DMS79 (cell line): Measurements from ENCODE around the gene AFF3.

Experiments
- DNase-seq: peaks from one replicate; lab custom pipeline; 2025; lab: John Stamatoyannopoulos, UW

Gene AFF3

DNA sequence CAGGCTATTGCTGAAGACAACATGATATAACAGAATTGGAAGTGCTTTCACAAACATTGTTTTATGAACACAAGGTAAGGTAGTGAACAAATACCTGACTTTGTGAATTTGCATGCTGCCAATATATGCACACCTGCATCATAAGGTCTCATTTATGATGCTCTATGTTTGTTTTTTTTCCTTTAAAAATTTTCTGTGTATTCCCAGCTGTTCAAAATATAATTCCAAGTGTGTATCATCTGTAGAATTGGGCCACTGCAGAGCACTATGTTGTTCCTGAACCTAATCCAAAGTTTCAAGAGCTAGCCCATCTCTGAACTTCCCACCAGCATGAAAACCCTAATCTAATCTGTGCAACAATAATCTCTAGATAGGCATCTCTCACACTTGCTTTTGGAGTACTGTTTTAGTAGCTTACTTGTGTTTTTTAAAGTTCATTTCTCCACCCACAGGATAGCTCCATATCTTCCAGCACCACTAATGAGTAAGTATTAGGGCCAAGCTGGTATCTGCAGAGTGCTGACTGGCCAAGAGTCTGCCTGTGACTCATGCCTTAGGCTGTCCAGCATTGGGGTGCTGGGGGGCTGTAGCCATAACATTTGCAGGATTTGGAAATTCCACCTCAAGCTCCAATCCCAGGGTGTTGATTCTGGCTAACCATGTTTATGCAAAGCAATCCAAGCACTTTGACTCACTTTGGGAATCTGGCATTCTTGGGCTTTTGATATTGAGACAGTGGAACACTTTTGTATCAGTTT, 444.4 kb downstream of the AFF3 start:
- DNase-seq, result no peak

DNA sequence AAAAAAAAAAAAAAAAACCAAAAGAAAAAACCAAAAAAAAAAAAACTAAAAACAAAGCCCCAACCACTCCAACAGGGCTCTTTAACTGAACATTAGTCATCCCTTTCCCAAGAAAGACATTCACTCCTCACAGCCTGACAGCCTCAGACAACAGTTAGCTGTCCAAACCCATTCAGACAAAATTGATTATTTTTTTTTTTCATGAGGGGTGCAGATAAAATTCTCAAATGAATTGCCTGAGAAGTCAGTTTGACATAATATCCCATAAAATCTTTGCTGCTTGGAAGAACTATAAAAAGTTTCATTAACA, 446.5 kb downstream of the AFF3 start:
- no peak for DNase-seq

DNA sequence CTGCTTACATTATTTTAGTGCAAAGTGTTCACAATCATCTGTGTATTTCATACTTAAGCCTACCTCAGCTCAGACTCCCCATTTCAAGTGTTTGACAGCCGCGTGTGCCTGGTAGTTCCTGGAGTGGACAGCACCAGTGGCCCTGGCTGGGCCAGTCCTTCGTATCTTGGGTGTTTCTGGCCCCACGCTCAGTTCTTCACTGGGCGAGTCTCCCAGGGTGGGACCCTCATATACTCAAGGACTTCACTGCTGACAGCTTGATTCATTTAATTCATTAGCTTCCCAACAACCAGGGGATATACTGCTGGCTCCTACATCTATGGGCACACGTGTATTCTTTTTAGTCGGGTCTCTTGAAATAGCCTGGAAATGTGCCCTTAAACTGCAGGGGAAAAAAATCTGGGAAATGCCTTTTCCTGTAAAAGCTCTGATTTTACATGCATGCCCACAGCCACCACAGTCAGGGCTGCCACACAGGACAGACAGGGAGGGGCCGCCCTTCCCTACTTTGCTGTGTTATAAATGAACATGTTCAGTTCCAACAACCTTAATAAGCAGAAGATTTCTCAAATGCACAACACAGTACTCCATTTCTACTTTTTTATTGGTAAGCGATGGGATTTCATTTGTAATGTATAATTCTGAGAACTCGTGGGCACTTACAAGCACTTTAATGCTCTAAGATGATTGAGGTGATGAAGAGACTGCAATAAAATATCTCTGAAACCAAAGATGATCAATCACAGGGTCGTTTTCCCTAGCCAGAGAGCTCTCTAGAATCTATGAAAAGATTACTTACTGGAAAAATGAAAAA, 447.1 kb downstream of the AFF3 start:
- DNase-seq, result no peak

DNA sequence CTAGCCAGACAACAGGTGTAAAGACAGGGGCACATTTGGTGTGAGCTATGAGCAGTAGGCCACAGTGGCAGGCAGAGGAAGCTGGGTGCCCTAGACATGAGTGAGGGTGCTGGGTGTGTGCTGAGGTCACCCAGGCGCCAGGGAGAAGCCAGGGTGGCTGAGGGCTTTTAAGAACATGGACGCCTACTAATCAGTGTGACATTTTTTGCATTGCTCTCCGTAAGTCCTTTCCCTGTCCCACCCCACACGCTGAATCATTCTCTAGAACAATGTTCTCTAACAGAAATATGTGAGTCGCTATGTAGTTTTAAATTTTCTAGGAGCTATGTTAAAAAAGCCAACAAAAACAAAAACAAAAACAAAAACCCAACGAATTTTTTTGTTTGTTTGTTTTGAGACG, 448.1 kb downstream of the AFF3 start:
- no peak for DNase-seq

DNA sequence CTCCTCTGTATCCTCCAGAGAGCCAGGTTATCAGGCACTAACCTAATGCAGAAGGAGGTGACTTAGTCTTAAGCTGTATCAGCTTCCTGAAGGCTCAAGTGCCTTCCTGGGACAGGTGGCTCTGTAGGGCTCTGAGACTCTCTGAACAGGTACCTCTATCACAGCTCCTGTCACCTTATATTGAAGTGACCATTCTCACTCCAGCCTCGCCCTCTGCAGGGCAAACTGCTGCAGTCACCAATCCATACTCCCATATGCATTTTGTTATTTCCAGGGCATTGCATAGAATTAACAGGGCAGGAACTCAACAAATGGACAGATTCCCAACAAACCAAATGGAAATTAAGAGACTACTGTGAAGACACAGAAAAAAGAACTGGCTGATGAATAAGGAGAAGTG, 449.6 kb downstream of the AFF3 start:
- no peak for DNase-seq

DNA sequence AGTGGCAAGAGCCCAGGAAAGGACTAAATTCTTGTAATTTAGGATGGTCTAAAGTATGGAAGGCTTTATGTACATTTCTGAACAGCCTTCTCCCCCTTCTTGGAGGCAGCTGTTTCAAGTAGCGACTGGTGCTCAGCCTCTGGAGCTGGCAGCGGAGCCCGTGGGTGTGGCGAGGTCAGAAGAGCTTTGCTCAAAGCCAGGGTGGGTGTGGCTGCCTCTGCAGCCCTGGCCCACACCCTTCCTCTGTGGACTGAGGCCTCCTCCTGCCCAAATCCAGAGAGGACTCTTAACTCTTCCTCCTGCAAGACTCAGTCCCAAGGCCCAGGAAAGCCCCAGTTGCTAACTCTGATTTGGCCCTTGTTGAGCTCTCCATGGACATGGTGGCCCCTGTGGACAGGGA, 450.5 kb downstream of the AFF3 start:
- DNase-seq, result no peak

DNA sequence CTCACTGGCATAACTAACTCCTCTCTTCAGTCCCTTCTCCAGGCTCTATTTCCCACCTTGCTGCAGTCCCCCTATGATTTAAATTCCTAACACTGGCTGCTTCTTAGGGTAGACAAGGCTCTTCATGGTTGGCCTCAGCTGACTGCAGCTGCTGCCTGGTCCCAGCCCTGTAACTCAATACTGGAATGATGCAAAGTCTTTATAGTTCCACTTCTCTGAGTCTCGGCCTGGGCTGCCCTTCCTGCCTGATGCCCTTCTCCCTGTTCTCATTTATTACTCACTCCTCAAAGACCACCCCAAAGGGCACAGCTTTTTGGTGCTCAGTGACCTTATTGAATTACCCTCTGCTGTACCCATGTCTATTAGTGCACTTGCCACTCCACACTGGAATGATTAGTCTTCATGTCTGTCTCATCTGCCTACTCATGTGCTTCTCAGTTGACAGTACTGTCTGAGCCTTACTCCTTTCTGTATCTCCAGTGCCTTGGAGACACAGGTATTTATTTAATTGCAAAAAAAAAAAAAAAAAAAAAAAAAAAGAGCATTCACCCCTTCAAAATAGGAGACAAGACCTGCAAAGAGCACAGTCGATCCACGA, 453.1 kb downstream of the AFF3 start:
- DNase-seq, result peak; percentile 31

DNA sequence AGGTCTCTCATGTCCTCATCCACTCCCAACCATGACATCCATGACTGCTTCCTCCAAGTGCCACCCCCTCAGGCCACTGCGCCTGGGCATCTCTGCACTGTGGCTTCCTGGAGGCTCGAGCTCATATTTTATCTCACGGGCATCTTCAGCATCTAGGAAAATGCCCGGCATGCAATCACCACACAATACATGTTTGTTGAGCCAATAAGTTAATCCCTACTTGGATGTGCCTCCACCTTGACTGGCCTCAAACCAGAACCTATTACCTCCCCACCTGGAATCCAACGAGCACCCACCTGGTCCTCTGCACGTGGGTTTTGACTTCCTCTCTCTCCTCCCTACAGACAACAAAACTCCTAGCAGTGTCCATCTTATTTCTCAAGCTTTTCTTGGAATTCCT, 453.7 kb downstream of the AFF3 start:
- no peak for DNase-seq

DNA sequence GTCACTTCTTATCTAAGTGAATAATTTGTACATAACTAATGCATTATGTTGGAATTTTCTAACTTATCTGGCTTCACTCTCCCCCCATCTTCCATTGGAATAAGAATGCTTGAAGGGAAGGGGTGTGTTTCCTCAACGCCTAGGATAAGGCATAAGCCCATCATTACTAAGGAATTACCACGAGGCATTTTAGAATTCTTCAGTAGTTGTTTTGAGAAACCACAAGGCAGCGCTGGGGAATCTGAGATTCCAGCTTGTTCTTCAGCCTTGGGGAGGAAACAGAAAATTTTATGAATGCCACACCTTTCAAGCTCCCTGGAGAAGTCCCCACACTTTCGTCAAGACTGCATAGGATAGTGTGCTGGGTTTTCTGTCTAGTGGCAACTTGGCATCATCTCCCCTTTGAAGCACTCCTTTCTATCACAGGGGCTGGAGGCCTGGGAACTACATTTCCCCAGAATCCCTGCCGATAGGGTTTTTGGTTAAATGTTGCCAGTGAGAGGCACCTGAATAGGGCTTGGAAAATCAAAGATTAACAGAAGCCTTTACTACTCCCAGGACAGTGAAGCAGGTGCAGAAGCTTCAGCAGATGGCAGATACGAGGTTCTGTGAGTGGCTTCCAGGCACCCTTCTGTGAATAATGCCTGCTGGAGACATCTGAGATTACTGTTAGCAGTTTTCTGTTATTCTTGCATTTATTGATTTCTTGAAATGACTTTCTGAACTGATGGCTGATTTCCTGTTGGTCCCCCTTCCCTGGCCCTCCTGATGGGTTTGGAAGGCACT, 459.9 kb downstream of the AFF3 start:
- DNase-seq, result no peak

DNA sequence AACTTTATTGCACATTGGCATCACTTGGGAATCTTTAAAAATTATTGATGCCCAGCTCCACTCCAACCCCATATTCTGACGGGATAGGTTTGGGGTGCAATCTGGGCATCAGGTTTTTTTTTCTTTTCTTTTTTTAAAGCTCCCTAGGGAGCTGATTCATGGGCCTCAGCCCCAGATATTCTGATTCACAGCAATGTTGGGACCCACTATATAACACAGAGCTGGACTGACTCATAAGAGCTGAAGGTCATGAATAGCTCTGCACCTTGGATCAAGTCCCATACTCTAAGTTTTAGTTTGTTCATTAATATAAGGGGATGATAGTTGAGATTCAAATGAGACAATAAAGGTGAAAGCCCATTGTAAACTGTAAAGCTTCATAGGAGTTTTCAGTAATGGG, 461.4 kb downstream of the AFF3 start:
- no peak for DNase-seq

DNA sequence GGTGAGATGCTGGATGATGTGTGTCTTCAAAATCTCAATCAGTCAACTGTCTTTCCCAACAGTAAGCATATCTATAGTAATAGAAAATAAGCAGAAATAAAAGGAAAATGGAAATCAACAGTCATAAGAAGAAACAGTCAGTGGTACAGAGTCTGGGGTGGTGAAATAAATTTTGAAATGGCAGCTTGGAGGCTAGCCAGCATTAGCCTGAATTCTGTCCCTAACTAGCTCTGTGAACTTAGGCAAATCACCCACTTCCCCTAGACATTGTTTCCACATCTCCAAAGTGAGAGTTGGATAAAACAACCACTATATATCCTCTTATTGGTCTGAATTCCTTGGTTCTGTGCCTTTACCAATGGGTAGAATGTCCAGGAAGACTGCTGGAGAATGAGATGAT, 462.9 kb downstream of the AFF3 start:
- DNase-seq, result no peak

DNA sequence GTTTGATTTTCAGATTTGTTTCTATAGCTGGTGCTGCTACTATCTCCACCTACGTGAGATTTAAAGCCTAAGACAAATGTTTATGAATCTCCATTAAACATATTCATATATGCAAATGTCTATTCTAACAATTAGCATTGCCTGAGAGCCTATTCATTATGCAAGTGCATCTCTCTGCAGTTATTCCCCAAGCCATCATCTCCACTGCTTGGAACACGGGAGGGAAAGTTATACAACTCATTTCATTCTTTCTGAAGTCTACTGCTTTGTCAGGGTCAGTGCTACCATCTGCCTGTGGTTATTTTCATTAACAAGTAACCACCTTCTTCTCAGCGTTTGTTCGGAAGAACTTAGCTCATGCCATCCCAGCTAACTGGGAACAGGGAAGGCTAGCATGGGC, 463.8 kb downstream of the AFF3 start:
- DNase-seq, result no peak

DNA sequence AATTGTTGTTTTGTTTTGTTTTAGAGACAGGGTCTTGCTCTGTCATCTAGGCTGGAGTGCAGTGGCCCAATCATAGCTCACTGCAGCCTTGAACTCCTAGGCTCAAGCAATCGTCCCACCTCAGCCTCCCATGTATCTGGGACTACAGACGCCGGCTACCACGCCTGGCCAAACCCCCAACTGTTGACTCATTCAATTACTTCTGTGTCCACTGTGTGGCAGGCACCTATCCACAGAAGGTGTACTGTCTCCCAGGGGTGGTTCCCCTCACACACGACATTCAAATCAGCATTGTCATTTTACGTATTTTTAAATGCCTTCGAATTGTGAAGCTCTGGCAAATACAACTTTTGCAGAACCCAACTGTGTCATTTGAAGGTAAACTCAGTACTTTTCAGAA, 464.6 kb downstream of the AFF3 start:
- DNase-seq, result no peak

DNA sequence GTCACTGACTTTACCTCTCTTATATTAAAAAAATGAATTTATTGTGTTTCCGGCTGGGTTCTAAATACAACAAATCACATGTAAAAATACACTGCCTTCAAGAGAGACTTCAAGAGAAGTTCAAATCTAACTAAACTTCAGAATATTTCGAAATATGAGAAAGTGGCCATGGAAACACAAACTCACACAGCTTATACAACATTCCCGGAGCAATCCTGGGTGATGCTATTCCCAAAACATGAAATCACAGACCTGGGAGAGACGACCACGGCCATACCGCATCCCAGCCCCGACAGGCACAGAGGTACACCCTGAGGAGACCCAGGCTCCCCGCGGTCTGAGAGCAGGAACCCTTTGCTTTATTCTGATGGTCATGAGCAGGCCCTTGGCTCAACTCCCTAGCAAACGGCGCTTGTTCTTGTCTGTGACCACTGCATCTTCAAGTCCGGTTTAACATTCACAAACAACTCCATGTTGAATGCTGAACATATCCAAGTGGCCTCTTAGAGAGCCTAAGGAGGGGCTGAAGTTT, 467.2 kb downstream of the AFF3 start:
- no peak for DNase-seq

DNA sequence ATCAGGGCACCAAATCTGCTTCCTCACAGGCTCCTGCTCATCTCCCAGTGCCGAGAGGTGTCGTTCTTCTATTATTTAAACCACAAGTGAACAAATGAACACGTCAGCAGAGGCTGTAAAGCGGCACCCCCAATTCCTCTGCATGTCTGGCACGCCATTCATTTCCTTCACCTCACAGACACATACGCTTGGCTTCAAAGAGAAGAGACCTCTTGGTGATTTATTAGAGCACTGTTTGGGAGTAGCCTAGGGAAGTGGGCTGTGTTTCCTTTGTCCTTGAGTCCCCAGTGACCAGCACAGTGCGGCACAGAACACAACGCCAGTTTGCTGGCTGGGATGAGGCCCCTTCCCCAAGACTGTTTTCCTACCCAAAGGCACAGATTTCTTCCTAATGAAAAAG, 468.3 kb downstream of the AFF3 start:
- DNase-seq, result no peak

DNA sequence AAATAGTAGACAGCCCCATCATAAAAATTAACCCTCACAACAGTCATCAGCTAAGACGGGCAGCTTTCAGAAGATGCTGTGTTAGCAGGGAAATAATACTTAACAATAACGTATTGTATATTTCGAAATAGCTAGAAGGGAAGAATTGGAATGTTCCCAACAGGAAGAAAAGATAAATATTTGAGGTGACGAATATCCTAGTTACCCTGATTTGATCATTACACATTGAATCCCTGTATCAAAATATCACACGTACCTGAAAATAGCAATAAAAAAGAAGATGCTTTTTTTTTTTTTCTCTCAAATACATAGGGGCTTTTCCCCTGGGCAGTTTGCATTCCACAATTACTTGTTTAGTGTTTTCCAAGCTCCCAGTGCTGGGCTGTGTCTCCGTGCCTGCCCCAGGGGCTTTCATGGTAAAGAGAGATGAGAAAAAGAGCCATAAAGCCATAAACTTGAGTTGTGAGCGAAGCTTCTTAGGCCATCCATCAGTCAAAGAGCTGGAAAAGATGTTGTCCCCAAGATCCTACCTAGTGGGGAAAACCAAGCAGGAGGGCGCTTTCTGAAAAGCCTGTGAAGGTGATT, 469.5 kb downstream of the AFF3 start:
- no peak for DNase-seq

DNA sequence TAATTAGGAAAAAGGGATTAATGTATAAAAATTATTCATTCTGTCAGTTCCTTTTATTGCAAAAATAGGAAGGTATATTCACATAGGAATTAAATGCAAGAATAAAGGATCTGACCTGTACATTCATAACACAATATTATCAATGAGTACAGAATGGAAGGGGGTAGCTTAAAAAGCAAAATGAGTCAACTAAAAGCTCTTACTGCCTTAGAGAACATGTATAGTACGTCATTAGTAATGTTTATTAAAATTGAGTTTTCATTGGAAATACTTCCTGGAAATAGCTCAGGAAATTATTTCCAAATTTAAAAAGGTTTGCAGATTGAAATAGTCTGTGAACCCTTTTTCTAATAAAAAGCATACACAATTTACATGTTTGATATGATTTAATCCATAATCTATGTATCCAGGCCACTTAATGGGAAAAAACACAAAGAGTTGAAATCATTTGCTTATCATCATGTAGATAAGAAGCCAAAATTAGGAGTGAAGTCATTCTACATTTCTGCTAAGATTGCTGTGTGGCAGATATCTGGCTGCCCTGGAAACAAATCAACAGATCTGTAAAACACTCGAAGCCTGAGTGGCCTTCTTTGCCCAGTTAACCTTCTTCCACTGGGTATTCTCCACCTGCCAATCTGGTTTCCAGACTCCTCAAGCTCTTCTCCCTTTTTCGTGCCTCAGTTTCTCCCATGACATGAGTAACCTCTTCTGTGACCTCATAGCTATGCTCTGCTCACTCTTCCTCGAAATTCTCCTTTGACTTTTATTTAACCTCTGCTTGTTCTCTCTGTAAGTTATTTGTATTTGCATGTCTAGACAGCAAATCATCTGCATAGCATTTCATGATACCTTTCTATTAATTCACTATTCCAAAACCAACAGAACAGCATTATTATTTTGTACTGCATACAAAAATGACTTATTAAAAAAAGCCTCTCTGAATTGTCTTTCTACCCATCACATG, 471.3 kb downstream of the AFF3 start:
- DNase-seq, result no peak

DNA sequence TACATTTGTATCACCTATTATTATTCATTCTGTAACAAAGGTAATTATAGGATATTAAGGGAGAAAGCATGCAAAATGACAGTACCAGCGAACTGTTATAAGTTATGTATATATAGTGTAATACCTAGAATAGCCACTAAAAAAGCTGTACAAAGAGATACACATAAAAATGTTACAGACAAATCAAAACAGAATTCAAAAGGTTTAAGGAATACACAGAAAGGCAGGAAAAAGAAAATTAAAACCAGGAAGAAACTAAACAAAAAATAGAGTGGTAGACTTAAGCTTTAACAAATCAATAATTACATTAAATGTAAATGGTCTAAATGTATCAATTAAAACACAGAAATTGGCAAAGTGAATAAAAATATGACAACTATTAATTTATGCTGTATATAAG, 476.1 kb downstream of the AFF3 start:
- DNase-seq, result no peak

DNA sequence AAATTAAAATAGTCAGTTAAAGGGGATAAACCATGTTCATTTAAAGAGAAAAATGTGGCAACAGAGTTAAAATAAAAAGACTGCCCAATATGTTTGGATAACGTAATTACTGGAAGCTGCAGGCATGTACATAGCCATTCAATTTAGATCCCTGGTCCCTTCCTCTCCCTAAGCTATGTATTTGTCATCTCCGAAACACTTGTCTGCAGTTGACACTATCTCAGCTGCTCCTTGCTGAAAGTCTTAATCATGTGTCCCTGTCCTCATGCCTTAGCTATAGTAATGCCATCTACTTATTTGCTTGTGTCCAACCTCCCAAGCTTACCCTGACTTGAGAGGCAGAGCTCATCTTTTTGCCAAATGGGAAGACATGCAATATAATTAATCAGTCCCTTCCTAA, 478.7 kb downstream of the AFF3 start:
- no peak for DNase-seq

DNA sequence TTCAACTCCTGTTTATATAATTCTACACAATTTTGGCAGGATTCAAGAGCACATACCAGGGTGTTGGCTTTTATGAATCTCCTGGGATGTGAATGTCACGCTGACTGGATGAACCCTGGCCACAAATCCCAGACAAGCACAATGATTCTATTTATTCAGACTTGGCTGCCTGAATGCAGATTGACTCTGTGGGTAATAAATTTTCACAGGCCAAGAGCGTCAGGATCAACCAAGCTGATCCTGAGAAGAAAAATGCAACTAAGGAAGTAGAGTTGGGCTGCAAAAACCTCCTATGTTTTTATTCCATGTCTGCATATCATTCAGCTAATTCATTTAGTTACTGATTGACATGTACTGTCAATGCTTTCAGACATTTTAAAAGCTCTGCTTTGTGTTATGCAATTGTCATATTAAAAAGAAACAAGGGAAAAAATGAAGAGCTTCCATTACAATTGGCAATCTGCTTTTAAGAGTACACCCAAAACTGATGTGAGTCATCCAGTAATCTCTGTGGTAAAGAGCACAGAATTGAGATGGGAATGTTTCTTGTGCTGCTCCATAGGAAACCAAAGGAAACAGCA, 479.5 kb downstream of the AFF3 start:
- DNase-seq, result peak; percentile 28
